Right renal cortex interstitium (tissue), 3 donors: ENCODE results near the gene RASA3. TPM values are rescaled to one million over a fixed set of nuclear protein-coding genes. Genes with fewer than 3 reads are reported as not detected.
"Not testable (repeated sequence)": the region's sequence is repeated elsewhere in the genome, so short reads cannot be mapped to it uniquely, and the experiment has no call there.

Experiments used
- DNase-seq, 3 donors: peaks; one replicate each; pipeline ENCODE4 v3.0.0-alpha.2; 2013; ENCODE audit warnings: low read depth in 3 of 3, low spot score in 2 of 3
- polyA plus RNA-seq, 3 donors: library from polyadenylated mRNA; unstranded; fragments of 120-200 nt; gene quantifications; one replicate each; pipeline ENCODE4 v1.2.1, GENCODE V29; 2013; ENCODE audit not compliant: insufficient read length in 3 of 3

Gene RASA3
- polyA plus RNA-seq, 3 donors: 12.0 to 13.1 (median 12.5) TPM

GRCh38 chr13:114102521-114103288 is 29.7 kb downstream of the RASA3 start:
- DNase-seq: no peak

- DNase-seq: no peak
Observed at GRCh38 chr13:114102131-114102520, 30.3 kb downstream of the RASA3 start.

- DNase-seq: no peak
Observed at GRCh38 chr13:114101358-114102130, 30.9 kb downstream of the RASA3 start.

- DNase-seq: no peak
Observed at GRCh38 chr13:114100446-114101357, 31.7 kb downstream of the RASA3 start.

- DNase-seq: no peak
Observed at GRCh38 chr13:114099918-114100445, 32.4 kb downstream of the RASA3 start.

- DNase-seq: no peak
Observed at GRCh38 chr13:114099191-114099590, 33.2 kb downstream of the RASA3 start.

- DNase-seq: not testable (repeated sequence)
Observed at GRCh38 chr13:114098689-114099056, 33.8 kb downstream of the RASA3 start.

GRCh38 chr13:114097893-114098688 is 34.3 kb downstream of the RASA3 start:
- no peak for DNase-seq

GRCh38 chr13:114097212-114097892 is 35.1 kb downstream of the RASA3 start:
- DNase-seq: no peak

GRCh38 chr13:114096811-114097211 is 35.6 kb downstream of the RASA3 start:
- no peak for DNase-seq

- DNase-seq: no peak
Observed at GRCh38 chr13:114096031-114096485, 36.4 kb downstream of the RASA3 start.

- DNase-seq: no peak
Observed at GRCh38 chr13:114095486-114095885, 36.9 kb downstream of the RASA3 start.

- DNase-seq: no peak
Observed at GRCh38 chr13:114093118-114093517, 39.3 kb downstream of the RASA3 start.

GRCh38 chr13:114092468-114092867 is 40.0 kb downstream of the RASA3 start:
- DNase-seq: no peak

GRCh38 chr13:114090476-114090875 is 41.9 kb downstream of the RASA3 start:
- no peak for DNase-seq

GRCh38 chr13:114089751-114090400 is 42.5 kb downstream of the RASA3 start:
- DNase-seq: no peak

- DNase-seq: no peak
Observed at GRCh38 chr13:114089341-114089740, 43.1 kb downstream of the RASA3 start.

GRCh38 chr13:114088863-114089262 is 43.6 kb downstream of the RASA3 start:
- no peak for DNase-seq

- no peak for DNase-seq
Observed at GRCh38 chr13:114088234-114088633, 44.2 kb downstream of the RASA3 start.
